Stimulated activated naive CD8-positive, alpha-beta T cell treated with anti-CD3 and anti-CD28 coated beads, Interleukin-15, Interleukin-2, amounts not matched to agents 100 ng/mL and 50 ng/mL, for 24 hours (primary cell): ENCODE measurements around the gene CFI.

ENCODE experiments used
- H3K27ac Mint-ChIP-seq: one replicate; pipeline ENCODE4 v1.8.0; 2021; ENCODE audit warnings: mild to moderate bottlenecking, mixed read lengths
- H3K27me3 Mint-ChIP-seq: one replicate; pipeline ENCODE4 v1.8.0; 2021; ENCODE audit warnings: mixed read lengths
- H3K36me3 Mint-ChIP-seq: one replicate; pipeline ENCODE4 v1.8.0; 2021; ENCODE audit warnings: low read depth, mixed read lengths
- H3K4me1 Mint-ChIP-seq: one replicate; pipeline ENCODE4 v1.8.0; 2021; ENCODE audit warnings: low read depth, mixed read lengths
- H3K4me3 Mint-ChIP-seq: one replicate; pipeline ENCODE4 v1.8.0; 2021; ENCODE audit warnings: mild to moderate bottlenecking, mixed read lengths
- H3K9me3 Mint-ChIP-seq: one replicate; pipeline ENCODE4 v1.8.0; 2021; ENCODE audit warnings: mixed read lengths

The CFI gene

GRCh38 chr4:109754093-109754857 is 47.5 kb downstream of the CFI start:
- Mint-ChIP-seq H3K4me3 (no peak overlapping the region), H3K27me3 (peaks cover 10% of the 10 kb centered on the region), H3K4me1 (no peaks in the 10 kb centered on the region), H3K9me3 (no peaks in the 10 kb centered on the region), H3K36me3 (no peaks in the 10 kb centered on the region), H3K27ac (no peak overlapping the region)

GRCh38 chr4:109752525-109752924 is 49.3 kb downstream of the CFI start:
- Mint-ChIP-seq H3K4me1 (no peaks in the 10 kb centered on the region), H3K4me3 (no peak overlapping the region), H3K27ac (no peak overlapping the region), H3K27me3 (peaks cover 6% of the 10 kb centered on the region), H3K36me3 (no peaks in the 10 kb centered on the region), H3K9me3 (no peaks in the 10 kb centered on the region)

GRCh38 chr4:109751852-109752251 is 49.9 kb downstream of the CFI start:
- Mint-ChIP-seq H3K27me3 (peaks cover 6% of the 10 kb centered on the region), H3K27ac (no peak overlapping the region), H3K4me1 (no peaks in the 10 kb centered on the region), H3K36me3 (no peaks in the 10 kb centered on the region), H3K4me3 (no peak overlapping the region), H3K9me3 (no peaks in the 10 kb centered on the region)

GRCh38 chr4:109750652-109751244 is 51.1 kb downstream of the CFI start:
- Mint-ChIP-seq H3K9me3 (no peaks in the 10 kb centered on the region), H3K27ac (no peak overlapping the region), H3K4me1 (no peaks in the 10 kb centered on the region), H3K27me3 (peaks cover 2% of the 10 kb centered on the region), H3K36me3 (no peaks in the 10 kb centered on the region), H3K4me3 (no peak overlapping the region)

- Mint-ChIP-seq H3K36me3 (no peaks in the 10 kb centered on the region), H3K27me3 (no peaks in the 10 kb centered on the region), H3K9me3 (no peaks in the 10 kb centered on the region), H3K27ac (no peak overlapping the region), H3K4me3 (no peak overlapping the region), H3K4me1 (no peaks in the 10 kb centered on the region)
Observed at GRCh38 chr4:109749388-109750082, 52.3 kb downstream of the CFI start.

GRCh38 chr4:109748114-109748513 is 53.7 kb downstream of the CFI start:
- Mint-ChIP-seq H3K27ac (no peak overlapping the region), H3K4me1 (no peaks in the 10 kb centered on the region), H3K27me3 (no peaks in the 10 kb centered on the region), H3K36me3 (no peaks in the 10 kb centered on the region), H3K4me3 (no peak overlapping the region), H3K9me3 (no peaks in the 10 kb centered on the region)

GRCh38 chr4:109746728-109747127 is 55.1 kb downstream of the CFI start:
- no peak overlapping the region for H3K4me3 Mint-ChIP-seq
- H3K9me3 Mint-ChIP-seq, result no peaks in the 10 kb centered on the region
- no peaks in the 10 kb centered on the region for H3K4me1 Mint-ChIP-seq
- no peaks in the 10 kb centered on the region for H3K27me3 Mint-ChIP-seq
- no peak overlapping the region for H3K27ac Mint-ChIP-seq
- H3K36me3 Mint-ChIP-seq, result no peaks in the 10 kb centered on the region

GRCh38 chr4:109745830-109746229 is 56.0 kb downstream of the CFI start:
- Mint-ChIP-seq H3K27ac (no peak overlapping the region), H3K36me3 (no peaks in the 10 kb centered on the region), H3K4me3 (no peak overlapping the region)

GRCh38 chr4:109739547-109739946 is 62.3 kb downstream of the CFI start:
- H3K4me1 Mint-ChIP-seq, result no peaks in the 10 kb centered on the region
- H3K27ac Mint-ChIP-seq, result no peak overlapping the region
- H3K36me3 Mint-ChIP-seq, result no peaks in the 10 kb centered on the region
- H3K9me3 Mint-ChIP-seq, result no peaks in the 10 kb centered on the region
- H3K4me3 Mint-ChIP-seq, result no peak overlapping the region
- peaks cover 5% of the 10 kb centered on the region for H3K27me3 Mint-ChIP-seq

More at GRCh38 chr4:109745830-109746229, 56.0 kb downstream of the CFI start:
- no peaks in the 10 kb centered on the region for H3K9me3 Mint-ChIP-seq
- no peaks in the 10 kb centered on the region for H3K4me1 Mint-ChIP-seq
- H3K27me3 Mint-ChIP-seq, result no peaks in the 10 kb centered on the region

- no peaks in the 10 kb centered on the region for H3K4me1 Mint-ChIP-seq
- no peaks in the 10 kb centered on the region for H3K36me3 Mint-ChIP-seq
- no peaks in the 10 kb centered on the region for H3K9me3 Mint-ChIP-seq
- peaks cover 5% of the 10 kb centered on the region for H3K27me3 Mint-ChIP-seq
- H3K27ac Mint-ChIP-seq, result no peak overlapping the region
- H3K4me3 Mint-ChIP-seq, result no peak overlapping the region
Observed at GRCh38 chr4:109738104-109738872, 63.5 kb downstream of the CFI start.

GRCh38 chr4:109735566-109736365 is 66.0 kb downstream of the CFI start:
- Mint-ChIP-seq H3K4me1 (no peaks in the 10 kb centered on the region), H3K9me3 (no peaks in the 10 kb centered on the region), H3K27ac (no peak overlapping the region), H3K36me3 (no peaks in the 10 kb centered on the region), H3K4me3 (no peak overlapping the region), H3K27me3 (peaks cover 5% of the 10 kb centered on the region)

GRCh38 chr4:109733728-109734127 is 68.1 kb downstream of the CFI start:
- no peaks in the 10 kb centered on the region for H3K36me3 Mint-ChIP-seq
- no peak overlapping the region for H3K4me3 Mint-ChIP-seq

GRCh38 chr4:109730619-109731545 is 70.9 kb downstream of the CFI start:
- Mint-ChIP-seq H3K4me1 (peaks cover 19% of the 10 kb centered on the region), H3K36me3 (peaks cover 9% of the 10 kb centered on the region), H3K4me3 (peak overlapping the region; percentile 84), H3K27ac (peak overlapping the region; percentile 70), H3K27me3 (no peaks in the 10 kb centered on the region), H3K9me3 (no peaks in the 10 kb centered on the region)

More at GRCh38 chr4:109733728-109734127, 68.1 kb downstream of the CFI start:
- H3K27me3 Mint-ChIP-seq, result peaks cover 5% of the 10 kb centered on the region
- H3K9me3 Mint-ChIP-seq, result no peaks in the 10 kb centered on the region
- H3K4me1 Mint-ChIP-seq, result peaks cover 10% of the 10 kb centered on the region
- H3K27ac Mint-ChIP-seq, result no peak overlapping the region
